ENCODE results near the gene HAND2. TPM values are rescaled to one million over a fixed set of nuclear protein-coding genes. Genes with fewer than 3 reads are reported as not detected.

HAND2 gene
- total RNA-seq, 1 donor from 2014 or later: not detected

DNA sequence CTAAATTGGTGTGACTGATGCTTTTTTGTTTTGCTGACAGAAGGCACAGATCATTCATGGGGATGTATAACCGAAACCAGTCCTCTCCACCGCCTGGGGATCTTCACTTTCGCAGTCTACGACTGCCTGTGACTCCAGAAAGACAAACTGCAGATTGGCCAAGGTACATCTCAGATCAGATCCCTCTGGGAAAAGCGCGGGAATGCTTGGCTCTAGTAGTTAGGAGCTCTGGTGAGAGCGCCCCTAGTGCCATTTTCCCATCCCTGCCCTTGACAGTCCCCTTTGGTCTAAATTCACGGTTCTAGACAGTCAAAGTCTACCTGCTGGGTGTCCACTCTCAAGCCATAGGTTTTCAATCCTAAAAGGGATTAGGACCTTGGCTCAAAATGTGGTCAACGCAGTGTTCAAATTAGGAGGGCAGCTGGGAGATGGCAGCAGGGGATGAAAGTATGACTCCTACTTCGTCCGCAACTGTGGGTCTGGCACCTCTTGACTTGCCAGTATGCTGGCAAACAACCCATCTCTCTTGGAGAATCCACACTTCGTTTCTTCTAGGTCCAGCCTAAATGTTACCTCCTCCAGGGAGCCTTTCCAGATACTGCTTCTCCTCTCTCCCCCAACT lies 6.9 kb upstream of the HAND2 start:
- Mint-ChIP-seq H3K9me3 (peaks cover 2% of the 10 kb centered on the region), H3K27me3 (peaks cover 79% of the 10 kb centered on the region), H3K4me3 (no peak overlapping the region), H3K27ac (no peak overlapping the region), H3K36me3 (ENCODE audit: low read depth) (no peaks in the 10 kb centered on the region), H3K4me1 (peaks cover 14% of the 10 kb centered on the region)
- TF ChIP-seq, protein P1, sequence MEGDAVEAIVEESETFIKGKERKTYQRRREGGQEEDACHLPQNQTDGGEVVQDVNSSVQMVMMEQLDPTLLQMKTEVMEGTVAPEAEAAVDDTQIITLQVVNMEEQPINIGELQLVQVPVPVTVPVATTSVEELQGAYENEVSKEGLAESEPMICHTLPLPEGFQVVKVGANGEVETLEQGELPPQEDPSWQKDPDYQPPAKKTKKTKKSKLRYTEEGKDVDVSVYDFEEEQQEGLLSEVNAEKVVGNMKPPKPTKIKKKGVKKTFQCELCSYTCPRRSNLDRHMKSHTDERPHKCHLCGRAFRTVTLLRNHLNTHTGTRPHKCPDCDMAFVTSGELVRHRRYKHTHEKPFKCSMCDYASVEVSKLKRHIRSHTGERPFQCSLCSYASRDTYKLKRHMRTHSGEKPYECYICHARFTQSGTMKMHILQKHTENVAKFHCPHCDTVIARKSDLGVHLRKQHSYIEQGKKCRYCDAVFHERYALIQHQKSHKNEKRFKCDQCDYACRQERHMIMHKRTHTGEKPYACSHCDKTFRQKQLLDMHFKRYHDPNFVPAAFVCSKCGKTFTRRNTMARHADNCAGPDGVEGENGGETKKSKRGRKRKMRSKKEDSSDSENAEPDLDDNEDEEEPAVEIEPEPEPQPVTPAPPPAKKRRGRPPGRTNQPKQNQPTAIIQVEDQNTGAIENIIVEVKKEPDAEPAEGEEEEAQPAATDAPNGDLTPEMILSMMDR (IDR thresholded peaks at IDR 0.05): no peak
- ChIA-PET CTCF (no interaction called here), POLR2A (no interaction called here)
- ATAC-seq (ENCODE audit: low read depth) (no peak), DNase-seq (no peak)
- intact Hi-C loops (cut with micrococcal nuclease): loop anchor here (5.0 kb wide), 1 partner anchor 35 kb away; no protein-coding TSS in a partner anchor

DNA sequence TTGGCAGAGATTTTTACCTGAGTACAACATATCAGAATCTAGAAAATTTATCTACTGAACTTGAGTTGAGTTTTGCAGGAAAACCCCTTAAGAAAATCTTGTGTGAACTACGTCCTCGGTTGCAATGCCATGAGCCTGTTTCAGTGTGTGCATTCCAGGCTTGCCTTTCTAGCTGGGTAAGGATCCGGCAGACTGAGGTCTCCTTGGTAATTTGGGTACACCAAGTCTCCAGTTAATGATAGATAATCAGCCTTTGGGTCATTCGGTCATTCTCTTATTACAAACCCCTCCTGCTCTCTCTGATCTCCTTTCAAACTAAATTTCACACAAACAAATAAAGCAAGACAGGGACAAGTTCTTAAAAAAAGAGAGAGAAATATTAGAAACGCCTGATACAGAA lies 5.9 kb upstream of the HAND2 start:
- ChIA-PET CTCF (no interaction called here), POLR2A (no interaction called here)
- Mint-ChIP-seq H3K27me3 (peaks cover 82% of the 10 kb centered on the region), H3K4me3 (no peak overlapping the region), H3K27ac (no peak overlapping the region), H3K4me1 (peaks cover 14% of the 10 kb centered on the region), H3K36me3 (ENCODE audit: low read depth) (no peaks in the 10 kb centered on the region), H3K9me3 (peaks cover 2% of the 10 kb centered on the region)
- DNase-seq (no peak), ATAC-seq (ENCODE audit: low read depth) (no peak)
- TF ChIP-seq, protein P1 (IDR thresholded peaks at IDR 0.05): no peak
- intact Hi-C loops (cut with micrococcal nuclease): loop anchor here (5.0 kb wide), 1 partner anchor 34 kb away; no protein-coding TSS in a partner anchor

DNA sequence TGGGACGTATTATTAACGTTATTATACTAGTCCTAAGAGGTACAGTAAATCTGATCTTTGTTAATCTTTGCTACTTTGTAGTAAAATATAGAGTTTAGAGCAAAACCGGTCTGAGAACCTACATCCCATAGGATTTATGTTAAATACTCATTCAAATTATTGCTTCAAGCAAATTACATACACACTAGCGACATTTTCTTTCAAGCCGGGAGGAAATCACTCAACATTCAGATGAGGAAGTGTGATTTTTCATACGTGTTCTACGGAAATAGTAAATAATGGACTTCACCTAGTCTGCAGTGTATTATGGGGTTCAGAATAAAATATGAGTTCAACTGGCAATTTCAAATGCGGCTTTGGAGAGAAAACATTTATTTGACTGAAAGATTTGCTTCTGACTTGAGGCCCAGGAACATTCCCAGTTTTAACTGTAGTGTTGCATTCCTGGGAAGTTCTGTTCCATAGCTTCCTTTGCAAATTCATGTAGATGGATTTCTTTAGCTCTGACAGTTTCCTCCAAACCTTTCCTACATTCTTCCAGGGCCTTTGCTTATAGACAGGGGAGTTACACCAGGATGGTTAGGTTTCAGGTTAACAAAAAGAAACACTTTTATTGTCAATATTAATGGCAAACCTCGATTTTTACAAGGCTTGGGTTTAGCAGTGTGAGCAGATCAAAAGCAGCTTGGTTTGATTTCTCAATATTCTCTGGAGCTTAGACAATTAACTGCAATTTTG lies 5.3 kb upstream of the HAND2 start:
- Mint-ChIP-seq H3K4me1 (peaks cover 14% of the 10 kb centered on the region), H3K36me3 (ENCODE audit: low read depth) (no peaks in the 10 kb centered on the region), H3K27me3 (peaks cover 84% of the 10 kb centered on the region), H3K4me3 (no peak overlapping the region), H3K9me3 (peaks cover 2% of the 10 kb centered on the region), H3K27ac (no peak overlapping the region)
- intact Hi-C loops (cut with micrococcal nuclease): loop anchor here (5.0 kb wide), 1 partner anchor 33 kb away; no protein-coding TSS in a partner anchor
- no peak for ATAC-seq (ENCODE audit: low read depth)
- CTCF ChIA-PET: no interaction called here
- TF ChIP-seq, protein P1 (IDR thresholded peaks at IDR 0.05): no peak
- POLR2A ChIA-PET: no interaction called here
- DNase-seq: no peak

DNA sequence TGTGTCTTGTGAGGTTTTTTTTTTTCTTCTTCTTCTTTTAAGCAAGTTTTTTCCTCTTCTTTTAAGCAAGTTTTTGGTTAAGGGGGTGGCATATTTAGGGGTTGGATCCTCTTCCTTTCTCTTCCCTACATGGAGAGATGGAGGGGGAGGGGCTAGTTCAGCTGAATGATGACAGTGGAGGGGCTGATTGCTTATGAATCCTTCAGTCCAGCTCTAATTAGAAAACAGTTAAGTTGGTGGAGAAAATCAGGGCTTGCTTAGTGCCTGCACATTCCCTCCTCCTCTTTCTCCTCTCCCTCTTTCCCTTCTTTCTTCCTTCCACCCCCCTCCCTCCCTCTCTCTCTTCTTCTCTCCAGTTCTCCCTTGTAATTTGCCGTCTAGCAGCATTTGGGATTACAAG lies 4.4 kb upstream of the HAND2 start:
- POLR2A ChIA-PET: no interaction called here
- intact Hi-C loops (cut with micrococcal nuclease): loop anchor here (5.0 kb wide), 1 partner anchor 678 kb away; no protein-coding TSS in a partner anchor
- no peak overlapping the region for H3K27ac Mint-ChIP-seq
- TF ChIP-seq, protein P1 (IDR thresholded peaks at IDR 0.05): no peak
- ATAC-seq (ENCODE audit: low read depth) (no peak), DNase-seq (no peak)
- H3K36me3 Mint-ChIP-seq (ENCODE audit: low read depth): no peaks in the 10 kb centered on the region
- CTCF ChIA-PET: no interaction called here
- peaks cover 2% of the 10 kb centered on the region for H3K9me3 Mint-ChIP-seq
- peaks cover 19% of the 10 kb centered on the region for H3K4me1 Mint-ChIP-seq
- H3K4me3 Mint-ChIP-seq: no peak overlapping the region
- peaks cover 82% of the 10 kb centered on the region for H3K27me3 Mint-ChIP-seq

DNA sequence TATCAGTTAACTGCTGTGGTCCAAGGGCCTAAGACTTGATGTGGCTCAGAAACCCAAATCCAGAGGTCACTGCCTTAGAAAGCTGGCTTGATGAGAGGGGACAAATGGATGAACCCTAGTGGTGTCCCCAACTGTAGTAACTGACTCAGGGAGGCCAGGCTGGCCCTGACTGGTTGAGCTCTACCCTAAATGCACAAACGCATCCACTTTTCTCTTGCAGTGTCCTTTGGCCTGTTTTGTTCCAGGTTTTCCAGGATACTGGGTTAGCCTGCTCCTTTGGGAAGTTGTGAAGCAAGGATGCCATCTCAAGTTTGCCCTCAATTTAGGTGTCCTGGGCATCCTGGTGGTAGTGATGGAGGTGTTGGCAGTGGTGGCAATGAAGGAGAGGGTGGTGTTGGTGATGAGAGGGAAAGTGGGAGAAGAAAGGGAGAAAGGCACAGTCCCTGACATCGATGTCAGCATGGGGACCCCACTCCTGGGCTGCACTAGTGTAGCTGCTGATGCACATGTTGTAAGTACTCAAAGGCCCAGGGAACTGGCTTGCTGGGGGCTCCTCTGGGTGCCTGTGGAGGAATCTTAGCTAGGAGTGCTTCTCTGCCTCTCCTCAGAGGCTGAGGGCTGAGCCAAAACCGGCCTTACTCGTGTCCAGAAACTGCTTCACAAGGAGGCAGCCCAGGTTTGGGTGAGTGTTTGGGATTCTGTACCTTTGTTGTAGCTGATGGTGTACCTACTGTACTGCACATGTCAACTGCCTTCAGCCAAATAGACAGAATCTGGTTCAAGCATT lies 2.9 kb upstream of the HAND2 start:
- peaks cover 3% of the 10 kb centered on the region for H3K36me3 Mint-ChIP-seq (ENCODE audit: low read depth)
- TF ChIP-seq, protein P1 (IDR thresholded peaks at IDR 0.05): no peak
- H3K27me3 Mint-ChIP-seq: peaks cover 81% of the 10 kb centered on the region
- CTCF ChIA-PET: no interaction called here
- ATAC-seq (ENCODE audit: low read depth) (no peak), DNase-seq (no peak)
- POLR2A ChIA-PET: no interaction called here
- peaks cover 8% of the 10 kb centered on the region for H3K9me3 Mint-ChIP-seq
- intact Hi-C loops (cut with micrococcal nuclease): loop anchor here (5.0 kb wide), 1 partner anchor 679 kb away; no protein-coding TSS in a partner anchor
- no peak overlapping the region for H3K4me3 Mint-ChIP-seq
- H3K27ac Mint-ChIP-seq: no peak overlapping the region
- peaks cover 13% of the 10 kb centered on the region for H3K4me1 Mint-ChIP-seq

Data from activated B cell treated with CpG ODN at 0.5 μM for 24 hours (primary cell).